AG04450 (cell line): ENCODE results near the gene TMEFF2. TPM values are rescaled to one million over a fixed set of nuclear protein-coding genes. Genes with fewer than 3 reads are reported as not detected.

Experiments
- CTCF ChIA-PET: fragments of 300-600, 350-600 bp; formaldehyde crosslinking; extraction: SDS; loops from one replicate; lab custom pipeline; 2022; ENCODE audit warnings: antibody characterized with exemption, inconsistent platforms; lab: Charles Lee
- POLR2A ChIA-PET: fragments of 350-600 bp; formaldehyde crosslinking; extraction: SDS; loops from one replicate; lab custom pipeline; 2021; ENCODE audit warnings: antibody characterized with exemption, inconsistent platforms; lab: Yijun Ruan, JAX
- DNase-seq: peaks from one replicate; pipeline ENCODE4 v3.0.0-alpha.2; 2011; ENCODE audit warnings: low read depth, low spot score
- H3K27ac ChIP-seq: one replicate; pipeline ENCODE4 v1.5.1; 2012; ENCODE audit warnings: low read depth, low read length, control low read depth
- H3K27me3 ChIP-seq: one replicate; pipeline ENCODE4 v1.6.0; 2012; ENCODE audit warnings: low read length; ENCODE audit not compliant: control insufficient read depth, insufficient read depth
- H3K4me3 ChIP-seq: 2 replicates; pipeline ENCODE4 v1.5.1; 2011; ENCODE audit warnings: mild to moderate bottlenecking, low read depth, low read length, control low read depth
- H3K9me3 ChIP-seq: 2 replicates; pipeline ENCODE4 v1.5.1; 2012; ENCODE audit warnings: low read length; ENCODE audit not compliant: control insufficient read depth, insufficient read depth
- CTCF ChIP-seq: IDR thresholded peaks from 2 replicates; pipeline ENCODE4 v1.5.1; 2011; ENCODE audit warnings: low read depth, low read length, control low read depth, inconsistent platforms
- polyA plus RNA-seq: library from polyadenylated mRNA; depleted of rRNA; stranded (reverse); fragments of >200 nt; gene quantifications from 2 replicates; pipeline ENCODE4 v1.2.3, GENCODE V29; 2011

The TMEFF2 gene
- polyA plus RNA-seq, 1 experiment: 4.1 TPM

DNA sequence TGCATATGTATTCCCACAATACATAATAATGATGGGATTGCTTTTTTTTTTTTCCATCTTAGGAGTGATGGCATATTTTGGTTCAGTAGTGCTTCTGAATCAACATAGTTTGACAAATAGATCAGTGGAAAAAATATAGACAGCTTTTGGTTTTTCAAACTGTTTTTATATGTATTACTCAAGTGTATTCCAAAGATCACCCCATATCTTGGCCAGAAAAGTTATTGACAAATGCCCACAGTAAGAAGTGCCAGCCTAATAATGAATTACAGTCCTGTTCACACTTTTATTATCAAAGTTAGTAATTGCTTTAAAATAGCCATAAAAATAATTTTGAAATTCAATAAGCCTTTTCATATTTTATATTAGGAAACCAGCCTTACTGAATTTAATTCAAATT, 95.0 kb downstream of the TMEFF2 start:
- ChIA-PET CTCF (no interaction called here), POLR2A (no interaction called here)
- no peaks in the 10 kb centered on the region for H3K27me3 ChIP-seq
- no peak for DNase-seq
- no peaks in the 10 kb centered on the region for H3K9me3 ChIP-seq
- no peak for TF ChIP-seq CTCF
- no peak overlapping the region for H3K27ac ChIP-seq
- no peak overlapping the region for H3K4me3 ChIP-seq

GRCh38 chr2:192098814-192099491, 95.8 kb downstream of the TMEFF2 start:
- Histone ChIP-seq H3K9me3 (no peaks in the 10 kb centered on the region), H3K27ac (no peak overlapping the region), H3K4me3 (no peak overlapping the region), H3K27me3 (no peaks in the 10 kb centered on the region)
- DNase-seq: no peak
- POLR2A ChIA-PET: no interaction called here
- CTCF ChIA-PET: no interaction called here
- TF ChIP-seq CTCF: no peak

DNA sequence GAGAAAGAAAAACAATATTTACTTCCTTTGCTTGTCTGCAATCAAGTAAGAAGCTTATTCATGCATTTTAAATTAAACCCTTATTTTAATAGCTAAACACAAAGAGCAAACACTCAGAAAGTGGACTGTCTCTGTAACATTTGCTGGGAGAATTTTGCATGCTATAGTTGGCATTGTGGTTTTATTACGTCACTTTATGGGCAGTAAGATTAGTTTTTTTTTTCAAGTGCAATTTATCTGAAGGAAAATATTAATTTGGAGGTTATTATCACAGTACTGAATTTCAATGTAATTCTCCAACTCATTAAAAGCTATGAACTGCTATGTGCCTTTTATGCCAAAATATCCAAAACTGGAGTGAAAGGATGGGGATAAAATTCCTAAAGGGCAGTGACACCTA, 103.3 kb downstream of the TMEFF2 start:
- Histone ChIP-seq H3K9me3 (no peaks in the 10 kb centered on the region), H3K4me3 (no peak overlapping the region), H3K27me3 (no peaks in the 10 kb centered on the region), H3K27ac (no peak overlapping the region)
- ChIA-PET CTCF (interaction anchor here (1.0 kb wide), 1 partner anchor 71 kb away, joined by 3 read pairs; no protein-coding TSS in a partner anchor), POLR2A (no interaction called here)
- no peak for TF ChIP-seq CTCF
- no peak for DNase-seq

GRCh38 chr2:192090911-192091310, 103.8 kb downstream of the TMEFF2 start:
- H3K27me3 ChIP-seq: no peaks in the 10 kb centered on the region
- ChIA-PET CTCF (interaction anchor here (1.0 kb wide), 1 partner anchor 71 kb away, joined by 3 read pairs; no protein-coding TSS in a partner anchor), POLR2A (no interaction called here)
- H3K27ac ChIP-seq: no peak overlapping the region
- no peak overlapping the region for H3K4me3 ChIP-seq
- H3K9me3 ChIP-seq: no peaks in the 10 kb centered on the region
- DNase-seq: no peak
- TF ChIP-seq CTCF: no peak

DNA sequence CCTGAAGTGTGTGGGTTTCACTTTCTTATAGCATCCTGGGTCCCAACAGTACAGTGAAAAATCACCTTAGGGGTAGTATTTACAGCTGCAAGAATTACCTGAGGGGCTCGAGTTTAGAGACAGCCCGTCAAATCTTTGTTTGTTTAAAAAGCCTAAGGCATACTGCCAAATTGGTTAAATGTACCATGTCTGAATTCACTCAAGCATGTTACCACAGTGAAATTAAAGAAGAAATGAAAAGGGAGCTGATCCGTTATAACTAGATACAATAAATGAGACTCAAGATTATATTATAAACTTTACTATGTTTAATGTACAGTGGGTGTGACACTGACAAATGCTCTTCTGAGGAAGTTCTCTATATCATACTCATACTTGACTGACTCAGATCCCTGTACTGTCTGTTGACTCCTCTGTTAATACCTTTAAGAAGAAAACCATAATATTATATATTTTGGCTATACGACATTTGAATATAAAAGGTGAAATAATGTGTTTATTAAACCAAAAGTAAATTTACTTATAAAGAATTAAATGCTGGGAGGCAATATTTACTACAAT, 107.3 kb downstream of the TMEFF2 start:
- CTCF ChIA-PET: interaction anchor here (0.6 kb wide), 1 partner anchor 75 kb away, joined by 3 read pairs; no protein-coding TSS in a partner anchor
- POLR2A ChIA-PET: no interaction called here
- H3K4me3 ChIP-seq: no peak overlapping the region
- no peaks in the 10 kb centered on the region for H3K27me3 ChIP-seq
- DNase-seq: no peak
- no peaks in the 10 kb centered on the region for H3K9me3 ChIP-seq
- TF ChIP-seq CTCF: no peak
- H3K27ac ChIP-seq: no peak overlapping the region
